Rectal smooth muscle tissue (tissue), 1 donor: Measurements from ENCODE around the gene PIK3CB.
"Not testable (repeated sequence)": the region's sequence is repeated elsewhere in the genome, so short reads cannot be mapped to it uniquely, and the experiment has no call there.

Experiments used
- H3K27ac ChIP-seq: one replicate; pipeline ENCODE4 v1.7.0; 2013; ENCODE audit warnings: low read depth, low read length, inconsistent platforms
- H3K27me3 ChIP-seq: one replicate; pipeline ENCODE4 v1.7.0; 2013; ENCODE audit warnings: low read length; ENCODE audit not compliant: control insufficient read depth, insufficient read depth
- H3K36me3 ChIP-seq: one replicate; pipeline ENCODE4 v1.7.0; 2013; ENCODE audit warnings: low read length; ENCODE audit not compliant: control insufficient read depth, insufficient read depth
- H3K4me1 ChIP-seq: one replicate; pipeline ENCODE4 v1.7.0; 2013; ENCODE audit warnings: low read length; ENCODE audit not compliant: control insufficient read depth, insufficient read depth
- H3K4me3 ChIP-seq: one replicate; pipeline ENCODE4 v1.7.0; 2013; ENCODE audit warnings: low read length
- H3K9ac ChIP-seq: one replicate; pipeline ENCODE4 v1.7.0; 2013; ENCODE audit warnings: low read length

The PIK3CB gene

DNA sequence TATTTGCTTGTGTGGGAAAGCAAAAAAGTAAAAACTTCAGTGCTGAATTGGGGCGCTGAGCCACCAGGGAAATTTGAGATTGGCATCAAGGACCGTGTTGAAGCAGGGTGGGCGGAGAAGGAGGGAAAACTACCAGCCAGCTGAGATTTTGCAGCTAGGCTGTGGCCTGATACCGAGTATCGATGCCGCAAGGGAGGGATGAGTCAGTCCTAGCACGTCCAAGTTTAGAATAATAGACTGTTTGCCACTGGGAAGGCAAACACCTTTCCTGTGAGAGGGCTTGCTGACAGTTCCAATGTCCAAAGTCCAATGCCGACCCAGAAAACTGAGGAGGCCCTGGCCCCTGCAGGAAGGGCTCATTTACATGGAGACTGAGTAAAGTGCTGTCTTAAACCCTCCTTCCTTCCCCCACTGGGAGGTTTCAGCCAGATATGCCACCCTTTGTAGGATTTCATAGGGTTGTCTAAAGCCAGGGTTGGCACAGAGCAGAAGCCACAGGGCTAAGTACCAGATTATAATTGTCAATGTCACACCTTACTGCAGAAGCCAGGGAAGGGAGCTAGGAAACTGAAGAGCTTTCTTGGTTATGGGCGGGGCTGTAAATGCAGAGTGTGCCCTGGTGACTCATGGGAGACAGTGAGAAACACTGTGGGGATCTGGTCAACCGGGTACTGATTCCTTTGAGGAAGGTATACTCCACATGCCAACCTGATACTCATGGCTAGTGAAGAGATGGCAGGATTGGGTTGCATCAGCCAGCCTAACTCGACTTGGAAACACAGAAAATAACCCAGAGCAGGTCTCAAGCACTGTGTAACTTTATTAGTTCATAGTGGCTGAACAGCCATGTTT, 28.4 kb upstream of the PIK3CB start:
- Histone ChIP-seq H3K36me3 (no peaks in the 10 kb centered on the region), H3K27ac (no peak overlapping the region), H3K27me3 (no peaks in the 10 kb centered on the region), H3K4me1 (no peaks in the 10 kb centered on the region), H3K4me3 (no peak overlapping the region), H3K9ac (no peak overlapping the region)

DNA sequence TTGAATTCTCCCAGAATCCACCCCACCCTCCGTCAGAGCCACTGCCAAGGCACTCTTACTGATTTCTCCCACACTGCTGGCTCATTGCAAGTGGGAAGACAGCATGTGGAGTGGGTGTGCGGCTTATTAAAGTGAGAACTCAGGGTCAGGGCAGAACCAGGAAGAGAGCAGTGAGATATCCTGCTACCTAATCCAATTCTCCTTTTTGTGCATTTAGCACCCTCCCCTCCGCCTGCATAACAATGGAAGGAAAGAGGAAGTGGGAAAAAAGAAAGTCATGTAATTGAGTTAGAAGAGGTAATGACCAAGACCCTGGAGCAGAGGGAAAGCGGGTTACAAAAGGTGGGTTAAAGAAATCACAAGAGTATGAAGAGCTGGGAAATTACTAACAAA, 27.8 kb upstream of the PIK3CB start:
- H3K27ac ChIP-seq: no peak overlapping the region
- no peak overlapping the region for H3K4me3 ChIP-seq
- no peak overlapping the region for H3K9ac ChIP-seq

DNA sequence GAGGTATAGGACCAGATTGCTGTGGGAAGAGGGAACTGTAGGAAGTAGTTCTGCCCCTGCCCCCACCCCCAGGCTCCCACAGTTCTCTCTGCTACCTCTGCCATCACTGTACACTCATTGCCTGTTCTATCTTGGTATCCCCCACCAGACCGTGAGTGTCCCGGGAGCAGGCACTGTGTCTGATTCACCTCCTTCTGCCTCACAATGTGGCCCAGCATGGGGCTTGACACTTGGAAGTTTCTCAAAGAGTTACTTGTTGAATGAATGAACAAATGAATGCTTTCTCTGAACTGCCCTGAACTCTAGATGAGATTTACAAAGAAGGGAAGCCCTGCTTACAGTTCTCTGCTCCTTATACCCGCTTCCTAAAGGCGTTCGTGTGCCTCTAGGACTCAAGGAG, 27.1 kb upstream of the PIK3CB start:
- no peak overlapping the region for H3K4me3 ChIP-seq
- H3K27ac ChIP-seq: no peak overlapping the region
- no peaks in the 10 kb centered on the region for H3K36me3 ChIP-seq
- no peaks in the 10 kb centered on the region for H3K4me1 ChIP-seq
- no peak overlapping the region for H3K9ac ChIP-seq
- H3K27me3 ChIP-seq: no peaks in the 10 kb centered on the region

More for the DNA sequence above, 27.8 kb upstream of the PIK3CB start:
- no peaks in the 10 kb centered on the region for H3K27me3 ChIP-seq
- H3K36me3 ChIP-seq: no peaks in the 10 kb centered on the region
- H3K4me1 ChIP-seq: no peaks in the 10 kb centered on the region

DNA sequence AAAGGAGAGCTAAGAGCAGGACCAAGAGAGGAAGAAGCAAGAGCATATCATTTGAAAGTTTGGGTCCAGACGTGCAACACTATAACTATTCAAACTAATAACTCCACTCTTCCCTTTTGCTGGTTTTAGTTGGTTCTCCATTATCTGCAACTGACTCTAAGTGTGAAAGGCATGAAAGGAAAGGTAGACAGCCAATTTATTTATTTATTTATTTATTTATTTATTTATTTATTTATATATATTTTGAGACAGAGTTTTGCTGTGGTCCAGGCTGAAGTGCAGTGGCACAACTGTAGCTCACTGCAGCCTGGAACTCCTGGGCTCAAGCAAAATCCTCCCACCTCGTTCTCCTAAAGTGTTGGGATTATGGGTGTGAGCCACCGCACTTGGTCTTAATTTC, 22.1 kb upstream of the PIK3CB start:
- H3K4me3 ChIP-seq: no peak overlapping the region
- no peak overlapping the region for H3K9ac ChIP-seq
- H3K4me1 ChIP-seq: no peaks in the 10 kb centered on the region
- no peak overlapping the region for H3K27ac ChIP-seq
- H3K36me3 ChIP-seq: no peaks in the 10 kb centered on the region
- H3K27me3 ChIP-seq: no peaks in the 10 kb centered on the region

DNA sequence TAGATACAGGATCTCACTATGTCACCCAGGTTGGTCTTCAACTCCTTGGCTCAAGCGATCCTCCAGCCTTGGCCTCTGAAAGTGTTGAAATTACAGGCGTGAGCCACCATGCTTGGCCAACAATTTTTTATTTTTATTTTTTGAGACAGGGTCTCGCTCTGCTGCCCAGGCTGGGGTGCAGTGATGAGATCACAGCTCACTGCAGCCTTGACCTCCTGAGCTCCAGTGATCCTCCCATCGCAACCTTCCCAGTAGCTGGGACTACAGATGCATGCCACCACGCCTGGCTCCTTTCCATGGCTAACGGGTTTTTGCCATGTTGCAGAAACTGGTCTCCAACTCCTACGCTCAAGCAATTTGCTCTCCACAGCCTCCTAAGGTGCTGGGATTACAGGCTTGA, 20.2 kb upstream of the PIK3CB start:
- H3K4me3 ChIP-seq: no peak overlapping the region
- H3K9ac ChIP-seq: no peak overlapping the region
- H3K4me1 ChIP-seq: no peaks in the 10 kb centered on the region
- H3K27me3 ChIP-seq: no peaks in the 10 kb centered on the region
- no peak overlapping the region for H3K27ac ChIP-seq
- no peaks in the 10 kb centered on the region for H3K36me3 ChIP-seq

DNA sequence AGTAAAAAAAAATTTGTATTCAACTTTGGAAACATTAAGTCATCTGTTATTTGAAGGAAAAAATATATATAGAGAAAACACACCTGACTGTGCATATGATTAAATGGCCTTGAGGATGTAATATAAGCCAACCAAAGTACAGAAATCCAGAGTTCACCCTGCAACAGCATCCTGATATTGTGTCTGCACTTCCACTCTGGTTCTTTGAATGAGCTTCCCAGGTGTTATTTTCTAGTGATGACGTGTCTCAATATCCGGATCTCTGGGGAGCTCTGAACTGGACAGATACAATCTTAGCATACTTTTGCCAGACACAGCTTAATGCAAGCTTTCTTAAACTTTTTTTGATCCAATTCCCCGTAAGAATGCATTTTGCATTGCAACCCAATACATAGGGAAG, 19.5 kb upstream of the PIK3CB start:
- Histone ChIP-seq H3K4me3 (no peak overlapping the region), H3K9ac (no peak overlapping the region), H3K27ac (no peak overlapping the region), H3K27me3 (no peaks in the 10 kb centered on the region), H3K36me3 (no peaks in the 10 kb centered on the region), H3K4me1 (no peaks in the 10 kb centered on the region)

DNA sequence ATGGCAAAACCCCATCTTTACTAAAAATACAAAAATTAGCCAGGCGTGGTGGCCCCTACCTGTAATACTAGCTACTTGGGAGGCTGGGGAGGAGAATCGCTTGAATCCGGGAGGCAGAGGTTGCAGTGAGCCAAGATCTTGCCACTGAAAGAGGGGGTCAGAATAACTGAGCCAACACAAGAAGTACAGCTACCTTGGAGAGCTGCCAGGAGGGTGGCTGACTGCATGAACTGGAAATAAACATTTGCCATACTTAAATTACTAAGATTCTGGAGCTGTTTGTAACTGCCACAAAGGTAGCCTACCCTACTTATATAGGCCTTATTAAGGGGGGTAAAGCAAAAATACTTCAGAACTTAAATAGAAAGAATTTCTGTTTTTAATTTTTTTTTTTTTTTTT, 15.4 kb upstream of the PIK3CB start:
- H3K4me1 ChIP-seq: no peaks in the 10 kb centered on the region
- H3K27ac ChIP-seq: no peak overlapping the region
- H3K27me3 ChIP-seq: no peaks in the 10 kb centered on the region
- no peaks in the 10 kb centered on the region for H3K36me3 ChIP-seq
- no peak overlapping the region for H3K9ac ChIP-seq
- H3K4me3 ChIP-seq: no peak overlapping the region

DNA sequence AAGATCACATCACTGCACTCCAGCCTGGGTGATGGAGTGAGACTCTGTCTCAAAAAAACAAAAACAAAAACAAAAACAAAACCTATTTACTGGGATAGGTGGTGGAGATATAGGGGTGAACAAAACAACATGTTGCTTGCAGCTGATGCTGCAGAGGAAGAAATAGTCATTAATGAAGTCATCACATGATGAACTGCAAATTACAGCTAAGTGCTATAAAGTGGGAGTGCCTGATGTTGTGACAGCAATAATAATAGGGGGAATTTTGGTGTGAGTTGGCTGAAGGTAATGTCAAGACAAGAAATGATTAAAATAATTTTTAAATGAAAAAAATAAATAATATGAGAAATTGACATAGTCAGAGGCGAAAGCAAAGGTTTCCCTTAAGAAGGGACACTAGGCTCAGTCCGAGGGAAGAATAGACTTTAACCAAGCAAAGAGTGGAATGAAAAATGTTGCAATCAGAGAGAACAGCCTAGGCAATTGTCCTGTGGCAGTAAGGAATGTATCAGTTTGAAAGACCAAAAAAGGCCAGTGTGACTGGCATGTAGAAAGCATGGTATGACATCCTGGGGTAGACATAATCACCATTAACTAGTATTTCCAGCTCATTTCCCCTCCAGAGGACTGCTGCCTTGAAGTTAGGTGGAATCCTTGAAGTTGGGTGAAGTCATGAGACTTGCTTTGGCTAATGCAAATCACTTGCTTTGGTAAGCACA, 14.7 kb upstream of the PIK3CB start:
- Histone ChIP-seq H3K27ac (no peak overlapping the region), H3K4me1 (no peaks in the 10 kb centered on the region), H3K36me3 (no peaks in the 10 kb centered on the region), H3K9ac (no peak overlapping the region), H3K4me3 (no peak overlapping the region), H3K27me3 (no peaks in the 10 kb centered on the region)

DNA sequence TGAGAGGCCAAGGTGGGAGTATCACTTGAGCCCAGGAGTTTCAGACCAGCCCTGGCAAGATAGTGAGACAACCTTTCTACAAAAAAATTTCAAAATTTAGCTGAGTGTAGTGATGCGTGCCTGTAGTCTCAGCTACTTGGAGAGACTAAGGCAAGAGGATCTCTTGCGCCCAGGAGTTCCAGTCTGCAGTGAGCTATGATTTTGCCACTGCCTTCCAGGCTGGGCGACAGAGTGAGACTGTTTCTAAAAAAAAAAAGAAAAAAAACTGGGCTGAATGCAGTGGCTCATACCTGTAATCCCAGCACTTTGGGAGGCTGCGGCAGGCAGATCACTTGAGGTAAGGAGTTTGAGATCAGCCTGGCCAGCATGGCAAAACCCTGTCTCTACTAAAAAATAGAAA, 14.0 kb upstream of the PIK3CB start:
- Histone ChIP-seq H3K9ac (no peak overlapping the region), H3K4me1 (no peaks in the 10 kb centered on the region)

DNA sequence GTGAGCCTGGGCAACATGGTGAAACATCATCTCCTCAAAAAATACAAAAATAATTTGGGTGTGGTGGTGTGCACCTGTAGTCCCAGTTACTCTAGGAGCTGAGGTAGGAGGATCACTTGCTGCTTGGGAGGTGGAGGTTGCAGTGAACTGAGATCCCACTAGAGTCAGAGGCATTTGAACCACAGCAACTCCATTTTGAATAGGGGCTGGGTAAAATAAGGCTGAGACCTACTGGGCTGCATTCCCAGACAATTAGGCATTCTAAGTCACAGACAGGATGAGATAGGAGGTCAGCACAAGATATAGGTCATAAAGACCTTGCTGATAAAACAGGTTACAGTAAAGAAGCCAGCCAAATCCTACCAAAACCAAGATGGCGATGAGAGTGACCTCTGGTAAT, 12.1 kb upstream of the PIK3CB start:
- not testable (repeated sequence) for H3K9ac ChIP-seq, H3K4me3 ChIP-seq, H3K36me3 ChIP-seq, H3K4me1 ChIP-seq, H3K27me3 ChIP-seq, H3K27ac ChIP-seq

More for the DNA sequence above, 14.0 kb upstream of the PIK3CB start:
- H3K27me3 ChIP-seq: no peaks in the 10 kb centered on the region
- no peak overlapping the region for H3K27ac ChIP-seq
- H3K4me3 ChIP-seq: no peak overlapping the region
- H3K36me3 ChIP-seq: no peaks in the 10 kb centered on the region

DNA sequence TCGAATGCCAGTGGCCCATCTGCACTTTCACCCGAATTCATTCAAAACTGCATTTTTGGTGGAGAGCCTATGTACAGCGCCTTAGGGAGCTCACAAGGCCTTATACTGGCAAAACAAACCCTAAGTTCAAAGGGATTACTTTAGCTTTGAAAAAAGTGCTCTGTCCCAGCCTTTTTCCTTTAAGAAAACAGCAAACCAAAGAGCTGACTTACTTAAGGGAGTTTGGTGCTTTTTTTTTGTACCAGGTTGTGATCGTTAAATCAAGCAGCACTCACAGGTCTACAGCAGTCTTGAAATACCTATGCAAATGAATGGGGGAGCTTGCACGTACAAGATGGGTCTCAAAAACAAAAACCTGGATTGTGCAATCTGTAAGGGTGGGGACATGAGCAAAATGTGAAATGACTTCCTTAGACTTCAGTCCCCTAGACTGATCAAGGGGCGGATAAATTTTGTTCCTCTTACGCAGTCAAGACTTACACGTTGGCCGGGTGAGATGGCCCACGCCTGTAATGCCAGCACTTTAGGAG, 11.6 kb upstream of the PIK3CB start:
- Histone ChIP-seq H3K27me3 (no peaks in the 10 kb centered on the region), H3K27ac (no peak overlapping the region), H3K9ac (no peak overlapping the region), H3K4me3 (no peak overlapping the region), H3K4me1 (no peaks in the 10 kb centered on the region), H3K36me3 (no peaks in the 10 kb centered on the region)

DNA sequence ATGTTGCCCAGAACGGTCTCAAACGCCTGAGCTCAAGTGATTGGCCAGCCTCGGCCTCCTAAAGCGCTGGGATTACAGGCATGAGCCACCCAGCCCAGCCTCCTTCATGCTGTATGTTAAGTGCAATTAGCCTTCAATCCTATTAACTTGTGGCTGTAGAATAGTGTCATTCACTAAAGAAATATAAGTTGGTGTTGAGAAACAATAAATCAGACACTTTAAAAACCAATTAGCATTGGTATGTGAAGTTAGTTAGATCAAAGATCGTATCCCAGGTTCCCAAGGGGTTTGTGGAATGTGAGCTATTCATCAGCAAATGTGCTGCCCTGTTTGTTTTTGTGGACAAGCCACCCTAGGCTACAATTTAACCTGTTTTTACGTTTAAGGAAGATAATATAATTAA, 11.0 kb upstream of the PIK3CB start:
- H3K4me3 ChIP-seq: no peak overlapping the region
- no peaks in the 10 kb centered on the region for H3K27me3 ChIP-seq
- no peak overlapping the region for H3K9ac ChIP-seq
- H3K4me1 ChIP-seq: no peaks in the 10 kb centered on the region
- H3K36me3 ChIP-seq: no peaks in the 10 kb centered on the region
- H3K27ac ChIP-seq: no peak overlapping the region
